Endodermal cell (in vitro differentiated cells): ENCODE results near the gene LTB. TPM values are rescaled to one million over a fixed set of nuclear protein-coding genes. Genes with fewer than 3 reads are reported as not detected.

Experiments used
- DNase-seq: peaks from one replicate; pipeline ENCODE4 v3.0.0-alpha.2; 2017
- H3K27ac ChIP-seq: 2 replicates; pipeline ENCODE4 v1.5.1; 2013; ENCODE audit warnings: mild to moderate bottlenecking, low read depth, low read length, moderate library complexity
- H3K27me3 ChIP-seq: 2 replicates; pipeline ENCODE4 v1.6.1; 2013; ENCODE audit warnings: mild to moderate bottlenecking, low read length, moderate library complexity; ENCODE audit not compliant: insufficient read depth, control insufficient read depth, poor library complexity, severe bottlenecking
- H3K36me3 ChIP-seq: 2 replicates; pipeline ENCODE4 v1.7.0; 2013; ENCODE audit warnings: mild to moderate bottlenecking, low read length, moderate library complexity; ENCODE audit not compliant: control insufficient read depth, insufficient read depth
- H3K4me1 ChIP-seq: one replicate; pipeline ENCODE4 v1.7.0; 2013; ENCODE audit warnings: low read length; ENCODE audit not compliant: control insufficient read depth, insufficient read depth
- H3K4me3 ChIP-seq: 2 replicates; pipeline ENCODE4 v1.5.1; 2013; ENCODE audit warnings: mild to moderate bottlenecking, low read length, moderate library complexity
- H3K9ac ChIP-seq: 2 replicates; pipeline ENCODE4 v1.6.1; 2013; ENCODE audit warnings: mild to moderate bottlenecking, low read length, moderate library complexity; ENCODE audit not compliant: poor library complexity, severe bottlenecking; ENCODE audit errors: extremely low read depth
- H3K9me3 ChIP-seq: 2 replicates; pipeline ENCODE4 v1.6.1; 2013; ENCODE audit warnings: mild to moderate bottlenecking, low read length, moderate library complexity; ENCODE audit not compliant: control insufficient read depth
- H3K27ac Mint-ChIP-seq: 2 replicates; pipeline ENCODE4 v1.8.0; 2020; ENCODE audit warnings: mixed read lengths
- H3K27me3 Mint-ChIP-seq: 2 replicates; pipeline ENCODE4 v1.8.0; 2021; ENCODE audit warnings: mild to moderate bottlenecking, mixed read lengths; ENCODE audit not compliant: insufficient read depth
- H3K36me3 Mint-ChIP-seq: 2 replicates; pipeline ENCODE4 v1.8.0; 2020; ENCODE audit warnings: low read depth, mixed read lengths
- H3K4me1 Mint-ChIP-seq: 2 replicates; pipeline ENCODE4 v1.8.0; 2020; ENCODE audit warnings: mixed read lengths
- H3K4me3 Mint-ChIP-seq: 2 replicates; pipeline ENCODE4 v1.8.0; 2020; ENCODE audit warnings: mild to moderate bottlenecking, moderate library complexity, mixed read lengths
- H3K9me3 Mint-ChIP-seq: 2 replicates; pipeline ENCODE4 v1.8.0; 2020; ENCODE audit warnings: mild to moderate bottlenecking, mixed read lengths
- CTCF ChIP-seq: fragments of 200-600 bp; sonication (generic); conservative IDR thresholded peaks from 2 replicates; pipeline ENCODE4 v1.5.0; 2021; ENCODE audit warnings: antibody characterized with exemption, mild to moderate bottlenecking
- WGBS, 2 experiments: methylation state at CpG; one replicate each; pipeline versions ENCODE4 v1.1.5 to v1.1.7; 2013; ENCODE audit warnings: missing lambda C conversion rate in 2 of 2, mixed read lengths in 1 of 2; ENCODE audit not compliant: insufficient coverage in 1 of 2, insufficient read length in 1 of 2; 5-methylcytosine and 5-hydroxymethylcytosine counted together
- total RNA-seq, 2 donors: library from RNA; stranded (reverse); fragmentation: NEBNext Ultra II Directional in 1 of 2; extraction: Animal tissue kit (Norgen Biotek cat#: 25700) in 1 of 2; gene quantifications; 2 replicates in 1 of 2; 3 replicates in 1 of 2; pipeline ENCODE4 v1.2.1, GENCODE V29; 2021

The LTB gene
- total RNA-seq, 2 donors from 2014 or later: 1.3 TPM; not detected in 1

GRCh38 chr6:31587791-31588777, 5.9 kb upstream of the LTB start:
- H3K4me1 ChIP-seq: no peaks in the 10 kb centered on the region
- 89 to 92% methylated on average over 6 to 12 of the region's 12 CpGs for WGBS, 2 experiments
- no peak overlapping the region for H3K4me3 ChIP-seq
- no peak for DNase-seq
- Mint-ChIP-seq H3K4me3 (no peak overlapping the region), H3K36me3 (no peaks in the 10 kb centered on the region), H3K27ac (no peak overlapping the region), H3K4me1 (no peaks in the 10 kb centered on the region), H3K9me3 (no peaks in the 10 kb centered on the region), H3K27me3 (peaks cover 9% of the 10 kb centered on the region)
- H3K27me3 ChIP-seq: no peaks in the 10 kb centered on the region
- no peaks in the 10 kb centered on the region for H3K9me3 ChIP-seq
- H3K36me3 ChIP-seq: no peaks in the 10 kb centered on the region
- H3K27ac ChIP-seq: no peak overlapping the region
- no peak for TF ChIP-seq CTCF
- no peak overlapping the region for H3K9ac ChIP-seq

GRCh38 chr6:31586599-31587281, 4.5 kb upstream of the LTB start:
- peaks cover 2% of the 10 kb centered on the region for H3K4me1 Mint-ChIP-seq
- H3K4me3 ChIP-seq: no peak overlapping the region

More at GRCh38 chr6:31586599-31587281, 4.5 kb upstream of the LTB start:
- Mint-ChIP-seq H3K27ac (no peak overlapping the region), H3K27me3 (peaks cover 20% of the 10 kb centered on the region), H3K36me3 (no peaks in the 10 kb centered on the region), H3K4me3 (no peak overlapping the region), H3K9me3 (no peaks in the 10 kb centered on the region)
- no peak overlapping the region for H3K27ac ChIP-seq
- 79 to 82% methylated on average over 6 to 9 of the region's 9 CpGs for WGBS, 2 experiments
- TF ChIP-seq CTCF: no peak
- H3K9ac ChIP-seq: no peak overlapping the region
- no peak for DNase-seq
- H3K4me1 ChIP-seq: no peaks in the 10 kb centered on the region
- no peaks in the 10 kb centered on the region for H3K36me3 ChIP-seq
- no peaks in the 10 kb centered on the region for H3K27me3 ChIP-seq
- H3K9me3 ChIP-seq: no peaks in the 10 kb centered on the region
